GM18951 (cell line): ENCODE data around the gene TEKTIP1.
A peak's percentile ranks its signal among the peaks of the same experiment; 100 is the strongest.

Experiments
- POLR2A ChIP-seq: IDR thresholded peaks from 4 replicates; pipeline ENCODE4 v1.6.1; 2011; ENCODE audit warnings: mild to moderate bottlenecking; ENCODE audit not compliant: insufficient read length, insufficient read depth; ENCODE audit errors: extremely low read depth
- in situ Hi-C: fragments of 300-500 bp; cut with MboI; formaldehyde crosslinking; loops from one replicate; pipeline ENCODE4 v1.12.0; 2022; ENCODE audit warnings: low sequenced_read_pairs, mixed read lengths, inconsistent platforms; ENCODE audit not compliant: unreplicated experiment

Gene TEKTIP1

GRCh38 chr19:3546119-3546518 lies 7.1 kb downstream of the TEKTIP1 start:
- TF ChIP-seq POLR2A = peak; percentile 12
- in situ Hi-C loops = no loop called here

GRCh38 chr19:3547301-3547731 lies 8.3 kb downstream of the TEKTIP1 start:
- in situ Hi-C loops = no loop called here
- TF ChIP-seq POLR2A = no peak

GRCh38 chr19:3547767-3548282 lies 8.9 kb downstream of the TEKTIP1 start:
- in situ Hi-C loops = no loop called here
- no peak for TF ChIP-seq POLR2A

- no peak for TF ChIP-seq POLR2A
- in situ Hi-C loops = no loop called here
Observed at GRCh38 chr19:3548606-3549005, 9.6 kb downstream of the TEKTIP1 start.

- no peak for TF ChIP-seq POLR2A
- in situ Hi-C loops = no loop called here
Observed at GRCh38 chr19:3549816-3550215, 10.8 kb downstream of the TEKTIP1 start.

- in situ Hi-C loops = no loop called here
- no peak for TF ChIP-seq POLR2A
Observed at GRCh38 chr19:3550947-3551791, 12.2 kb downstream of the TEKTIP1 start.

- TF ChIP-seq POLR2A = no peak
Observed at GRCh38 chr19:3551792-3552095, 12.8 kb downstream of the TEKTIP1 start.

GRCh38 chr19:3554254-3555083 lies 15.5 kb downstream of the TEKTIP1 start:
- TF ChIP-seq POLR2A = no peak
- in situ Hi-C loops = no loop called here

More at GRCh38 chr19:3551792-3552095, 12.8 kb downstream of the TEKTIP1 start:
- in situ Hi-C loops = no loop called here

GRCh38 chr19:3555653-3556422 lies 16.9 kb downstream of the TEKTIP1 start:
- no peak for TF ChIP-seq POLR2A
- in situ Hi-C loops = no loop called here

GRCh38 chr19:3556423-3556977 lies 17.5 kb downstream of the TEKTIP1 start:
- TF ChIP-seq POLR2A = no peak
- in situ Hi-C loops = no loop called here

GRCh38 chr19:3556978-3557460 lies 18.0 kb downstream of the TEKTIP1 start:
- no peak for TF ChIP-seq POLR2A

GRCh38 chr19:3557461-3558248 lies 18.7 kb downstream of the TEKTIP1 start, which contains the start of gene MFSD12:
Gene MFSD12, minus strand, starts transcription at chr19:3557586. Its CDS starts 183 bp downstream, at chr19:3557403.
- TF ChIP-seq POLR2A = peak; percentile 86
- in situ Hi-C loops = no loop called here

More at GRCh38 chr19:3556978-3557460, 18.0 kb downstream of the TEKTIP1 start:
- in situ Hi-C loops = no loop called here
